Nephron (organoid): Measurements from ENCODE around the gene NMT2.
"Not testable (repeated sequence)": the region's sequence is repeated elsewhere in the genome, so short reads cannot be mapped to it uniquely, and the experiment has no call there.

Experiments
- H3K27ac Mint-ChIP-seq, 3 experiments: 2 replicates each; pipeline ENCODE4 v1.8.0; 2020; ENCODE audit warnings: mixed read lengths in 3 of 3, mild to moderate bottlenecking in 2 of 3, moderate library complexity in 1 of 3
- H3K27me3 Mint-ChIP-seq: 2 replicates; pipeline ENCODE4 v1.8.0; 2021; ENCODE audit warnings: low read depth, mild to moderate bottlenecking, moderate library complexity, mixed read lengths
- H3K36me3 Mint-ChIP-seq: 2 replicates; pipeline ENCODE4 v1.8.0; 2020; ENCODE audit warnings: low read depth, mixed read lengths
- H3K4me1 Mint-ChIP-seq: 2 replicates; pipeline ENCODE4 v1.8.0; 2020; ENCODE audit warnings: mixed read lengths
- H3K4me3 Mint-ChIP-seq, 3 experiments: 2 replicates each; pipeline ENCODE4 v1.8.0; 2020; ENCODE audit warnings: mild to moderate bottlenecking in 3 of 3, mixed read lengths in 3 of 3, moderate library complexity in 2 of 3
- H3K9me3 Mint-ChIP-seq: 2 replicates; pipeline ENCODE4 v1.8.0; 2020; ENCODE audit warnings: mixed read lengths
- CTCF ChIP-seq, 3 experiments: fragments of 200-600 bp; sonication (generic); IDR thresholded peaks; one replicate each; pipeline ENCODE4 v1.5.0; 2021; ENCODE audit warnings: antibody characterized with exemption in 3 of 3; ENCODE audit not compliant: unreplicated experiment in 3 of 3

The NMT2 gene

GRCh38 chr10:15209827-15210509 is 41.5 kb upstream of the NMT2 start:
- Mint-ChIP-seq H3K27ac (peak overlapping the region in 1 of 3 experiments; percentile 22), H3K4me1 (peaks cover 5% of the 10 kb centered on the region), H3K9me3 (no peaks in the 10 kb centered on the region)

GRCh38 chr10:15208221-15208620 is 39.7 kb upstream of the NMT2 start:
- H3K36me3 Mint-ChIP-seq = peaks cover 51% of the 10 kb centered on the region
- no peaks in the 10 kb centered on the region for H3K9me3 Mint-ChIP-seq
- no peak overlapping the region for H3K4me3 Mint-ChIP-seq
- peaks cover 5% of the 10 kb centered on the region for H3K4me1 Mint-ChIP-seq
- no peak overlapping the region for H3K27ac Mint-ChIP-seq
- H3K27me3 Mint-ChIP-seq = no peaks in the 10 kb centered on the region
- no peak for TF ChIP-seq CTCF (IDR thresholded peaks at IDR 0.05; ENCODE audit: unreplicated experiment in 3 of 3)

More at GRCh38 chr10:15209827-15210509, 41.5 kb upstream of the NMT2 start:
- H3K27me3 Mint-ChIP-seq = no peaks in the 10 kb centered on the region
- TF ChIP-seq CTCF (IDR thresholded peaks at IDR 0.05; ENCODE audit: unreplicated experiment in 3 of 3) = peak; percentile 76 to 79 (median 77)
- peaks cover 68% of the 10 kb centered on the region for H3K36me3 Mint-ChIP-seq
- H3K4me3 Mint-ChIP-seq = no peak overlapping the region

- not testable (repeated sequence) for H3K4me1 Mint-ChIP-seq, H3K4me3 Mint-ChIP-seq, H3K9me3 Mint-ChIP-seq, H3K27ac Mint-ChIP-seq, H3K27me3 Mint-ChIP-seq
- H3K36me3 Mint-ChIP-seq = peaks cover 43% of the 10 kb centered on the region
Measured at GRCh38 chr10:15207410-15207809, 38.9 kb upstream of the NMT2 start.

GRCh38 chr10:15202639-15203038 is 34.1 kb upstream of the NMT2 start:
- Mint-ChIP-seq H3K4me3 (no peak overlapping the region), H3K36me3 (peaks cover 18% of the 10 kb centered on the region), H3K4me1 (peaks cover 27% of the 10 kb centered on the region), H3K27me3 (no peaks in the 10 kb centered on the region), H3K9me3 (no peaks in the 10 kb centered on the region), H3K27ac (peak overlapping the region in 2 of 3 experiments; percentile 45 to 46)
- no peak for TF ChIP-seq CTCF (IDR thresholded peaks at IDR 0.05; ENCODE audit: unreplicated experiment in 3 of 3)

GRCh38 chr10:15202301-15202621 is 33.8 kb upstream of the NMT2 start:
- H3K4me3 Mint-ChIP-seq, H3K27me3 Mint-ChIP-seq, H3K9me3 Mint-ChIP-seq: not testable (repeated sequence)
- peak overlapping the region in 2 of 3 experiments; percentile 46 to 77 for H3K27ac Mint-ChIP-seq
- H3K4me1 Mint-ChIP-seq = peaks cover 30% of the 10 kb centered on the region
- H3K36me3 Mint-ChIP-seq = peaks cover 14% of the 10 kb centered on the region

- H3K4me3 Mint-ChIP-seq = no peak overlapping the region
- H3K9me3 Mint-ChIP-seq = no peaks in the 10 kb centered on the region
- H3K27ac Mint-ChIP-seq = peak overlapping the region; percentile 34 to 77 (median 46)
- peaks cover 14% of the 10 kb centered on the region for H3K36me3 Mint-ChIP-seq
- no peak for TF ChIP-seq CTCF (IDR thresholded peaks at IDR 0.05; ENCODE audit: unreplicated experiment in 3 of 3)
- H3K4me1 Mint-ChIP-seq = peaks cover 34% of the 10 kb centered on the region
- H3K27me3 Mint-ChIP-seq = no peaks in the 10 kb centered on the region
Measured at GRCh38 chr10:15201589-15202300, 33.3 kb upstream of the NMT2 start.

- Mint-ChIP-seq H3K4me3 (no peak overlapping the region), H3K4me1 (peaks cover 43% of the 10 kb centered on the region), H3K36me3 (peaks cover 8% of the 10 kb centered on the region), H3K27me3 (no peaks in the 10 kb centered on the region), H3K9me3 (no peaks in the 10 kb centered on the region), H3K27ac (peak overlapping the region in 1 of 3 experiments; percentile 49)
- no peak for TF ChIP-seq CTCF (IDR thresholded peaks at IDR 0.05; ENCODE audit: unreplicated experiment in 3 of 3)
Measured at GRCh38 chr10:15200626-15201025, 32.1 kb upstream of the NMT2 start.
